ENCODE measurements around the gene CABP7. TPM values are rescaled to one million over a fixed set of nuclear protein-coding genes. Genes with fewer than 3 reads are reported as not detected.

The CABP7 gene
- polyA plus RNA-seq, 1 donor (not counting 4 experiments of a cell fraction or from before 2014, with no cell fraction given): not detected

- H3K9ac ChIP-seq (ENCODE audit: control insufficient read depth, extremely low read depth, insufficient read depth, low read length): no peak overlapping the region
- no peaks in the 10 kb centered on the region for H3K9me3 ChIP-seq (ENCODE audit: control insufficient read depth, low read depth, low read length)
- H3K4me3 ChIP-seq (ENCODE audit: control insufficient read depth in 2 of 3, extremely low read depth in 1 of 3, insufficient read depth in 2 of 3, low read depth in 1 of 3, low read length in 3 of 3): no peak overlapping the region
- H3K27ac ChIP-seq (ENCODE audit: control insufficient read depth, insufficient read depth, low read length): no peak overlapping the region
- peaks cover 43% of the 10 kb centered on the region for H3K27me3 ChIP-seq (ENCODE audit: control insufficient read depth, extremely low read depth, insufficient read depth, low read length)
- no peaks in the 10 kb centered on the region for H3K9me1 ChIP-seq (ENCODE audit: control insufficient read depth, extremely low read depth, insufficient read depth, low read length)
- peaks cover 3% of the 10 kb centered on the region for H4K20me1 ChIP-seq (ENCODE audit: control insufficient read depth, extremely low read depth, insufficient read depth, low read length)
- DNase-seq (ENCODE audit: low read depth, low spot score): no peak
- H2AFZ ChIP-seq (ENCODE audit: control insufficient read depth, low read length): no peak overlapping the region
- H3K4me2 ChIP-seq (ENCODE audit: control insufficient read depth, extremely low read depth, insufficient read depth, low read depth, low read length): no peak overlapping the region
- no peaks in the 10 kb centered on the region for H3K4me1 ChIP-seq (ENCODE audit: control insufficient read depth, extremely low read depth, insufficient read depth, low read length)
- no peaks in the 10 kb centered on the region for H3K36me3 ChIP-seq (ENCODE audit: control insufficient read depth in 2 of 2, extremely low read depth in 1 of 2, insufficient read depth in 2 of 2, low read length in 2 of 2)
- dilution Hi-C loops (cut with MboI; ENCODE audit: extremely low pct_ligation_motif_present, low sequenced_read_pairs): no loop called here
- no peaks in the 10 kb centered on the region for H3K79me2 ChIP-seq (ENCODE audit: control insufficient read depth, insufficient read depth, low read length)
- no peak for FAIRE-seq
- TF ChIP-seq EZH2 (IDR thresholded peaks at IDR 0.05; ENCODE audit: low read length): no peak
- no peak for TF ChIP-seq CTCF (optimal IDR thresholded peaks at IDR 0.05 in 1 of 3, IDR thresholded peaks at IDR 0.05 in 1 of 3, conservative IDR thresholded peaks at IDR 0.05 in 1 of 3; ENCODE audit: extremely low read depth in 1 of 3, insufficient read depth in 2 of 3, low read length in 3 of 3)
Observed at GRCh38 chr22:29710193-29710592, 9.6 kb upstream of the CABP7 start.

GRCh38 chr22:29710922-29711593 is 8.7 kb upstream of the CABP7 start:
- Histone ChIP-seq H3K9me1 (ENCODE audit: control insufficient read depth, extremely low read depth, insufficient read depth, low read length) (no peaks in the 10 kb centered on the region), H3K36me3 (ENCODE audit: control insufficient read depth in 2 of 2, extremely low read depth in 1 of 2, insufficient read depth in 2 of 2, low read length in 2 of 2) (no peaks in the 10 kb centered on the region), H2AFZ (ENCODE audit: control insufficient read depth, low read length) (no peak overlapping the region), H3K27ac (ENCODE audit: control insufficient read depth, insufficient read depth, low read length) (no peak overlapping the region), H3K4me3 (ENCODE audit: control insufficient read depth in 2 of 3, extremely low read depth in 1 of 3, insufficient read depth in 2 of 3, low read depth in 1 of 3, low read length in 3 of 3) (no peak overlapping the region), H3K79me2 (ENCODE audit: control insufficient read depth, insufficient read depth, low read length) (no peaks in the 10 kb centered on the region), H3K9me3 (ENCODE audit: control insufficient read depth, low read depth, low read length) (no peaks in the 10 kb centered on the region), H4K20me1 (ENCODE audit: control insufficient read depth, extremely low read depth, insufficient read depth, low read length) (peaks cover 5% of the 10 kb centered on the region), H3K4me2 (ENCODE audit: control insufficient read depth, extremely low read depth, insufficient read depth, low read depth, low read length) (no peak overlapping the region), H3K27me3 (ENCODE audit: control insufficient read depth, extremely low read depth, insufficient read depth, low read length) (peaks cover 44% of the 10 kb centered on the region), H3K4me1 (ENCODE audit: control insufficient read depth, extremely low read depth, insufficient read depth, low read length) (no peaks in the 10 kb centered on the region), H3K9ac (ENCODE audit: control insufficient read depth, extremely low read depth, insufficient read depth, low read length) (no peak overlapping the region)
- dilution Hi-C loops (cut with MboI; ENCODE audit: extremely low pct_ligation_motif_present, low sequenced_read_pairs): no loop called here
- FAIRE-seq: no peak
- DNase-seq (ENCODE audit: low read depth, low spot score): no peak
- TF ChIP-seq EZH2 (IDR thresholded peaks at IDR 0.05; ENCODE audit: low read length): no peak
- TF ChIP-seq CTCF (optimal IDR thresholded peaks at IDR 0.05 in 1 of 3, IDR thresholded peaks at IDR 0.05 in 1 of 3, conservative IDR thresholded peaks at IDR 0.05 in 1 of 3; ENCODE audit: extremely low read depth in 1 of 3, insufficient read depth in 2 of 3, low read length in 3 of 3): no peak
